ENCODE data around the gene DNAH6.

DNAH6 gene

GRCh38 chr2:84717302-84717701 lies 201.0 kb downstream of the DNAH6 start:
- TF ChIP-seq CTCF (IDR thresholded peaks at IDR 0.05; ENCODE audit: low read depth, low read length): no peak

GRCh38 chr2:84719434-84719833 lies 203.1 kb downstream of the DNAH6 start:
- TF ChIP-seq CTCF (IDR thresholded peaks at IDR 0.05; ENCODE audit: low read depth, low read length): no peak
- no peak for DNase-seq (ENCODE audit: extremely low read depth, low read depth)

More at GRCh38 chr2:84717302-84717701, 201.0 kb downstream of the DNAH6 start:
- no peak for DNase-seq (ENCODE audit: extremely low read depth, low read depth)

DNA sequence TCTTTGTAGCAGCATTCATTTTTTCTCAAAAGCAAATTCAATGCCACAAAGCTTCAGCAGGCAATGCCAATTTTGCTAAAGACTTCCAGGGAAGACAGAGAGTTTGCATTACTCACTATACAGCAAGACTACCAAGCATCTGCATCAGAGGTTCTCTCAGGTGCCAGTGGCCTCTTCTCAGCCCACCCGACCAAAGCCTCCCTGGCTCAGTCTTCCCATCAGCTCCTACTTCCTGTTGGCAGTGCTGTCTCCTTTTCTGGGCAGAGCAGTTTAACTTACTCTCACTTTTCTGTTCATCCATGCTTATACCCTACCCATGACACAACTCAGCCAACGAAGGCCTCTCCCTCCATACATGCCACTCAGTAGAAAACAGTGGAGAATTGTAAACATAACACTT lies 207.5 kb downstream of the DNAH6 start:
- no peak for DNase-seq (ENCODE audit: extremely low read depth, low read depth)
- TF ChIP-seq CTCF (IDR thresholded peaks at IDR 0.05; ENCODE audit: low read depth, low read length): no peak

DNA sequence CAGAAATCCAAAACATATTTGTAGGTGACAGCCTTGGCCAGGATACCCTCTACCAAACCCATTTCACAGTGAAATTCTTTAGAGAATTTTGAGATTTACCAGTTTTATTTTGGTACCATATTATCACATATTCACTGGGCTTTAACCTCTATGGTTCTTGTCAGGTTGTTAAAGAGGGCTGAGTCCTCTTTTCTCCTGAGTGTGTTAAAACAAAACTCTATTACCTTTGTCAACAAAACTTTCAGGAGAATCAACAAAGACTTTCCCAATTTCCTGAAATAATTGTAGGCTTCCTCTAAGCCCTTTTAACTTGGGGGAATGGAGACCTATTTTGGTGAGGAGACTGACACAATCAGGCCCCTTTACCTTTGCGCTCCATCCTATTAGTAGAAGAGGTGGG lies 209.4 kb downstream of the DNAH6 start:
- TF ChIP-seq CTCF (IDR thresholded peaks at IDR 0.05; ENCODE audit: low read depth, low read length): no peak
- no peak for DNase-seq (ENCODE audit: extremely low read depth, low read depth)

DNA sequence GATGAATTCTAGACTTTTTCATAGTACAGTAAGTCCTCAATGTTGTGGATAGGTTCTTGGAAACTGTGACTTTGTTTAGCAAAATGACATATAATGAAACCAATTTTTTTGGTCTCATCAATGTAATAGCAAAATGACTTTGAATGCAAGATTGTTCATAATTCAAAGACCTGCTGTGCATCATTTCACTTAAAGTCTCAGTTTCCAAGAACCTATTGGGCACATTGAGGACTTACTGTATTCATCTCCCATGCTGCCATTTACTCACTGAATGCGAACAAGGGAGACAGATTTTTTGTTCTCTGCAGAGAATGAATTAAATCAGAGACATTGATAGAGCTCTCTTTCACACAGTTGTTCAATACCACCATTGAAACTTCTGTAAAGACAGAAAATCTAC lies 211.0 kb downstream of the DNAH6 start:
- TF ChIP-seq CTCF (IDR thresholded peaks at IDR 0.05; ENCODE audit: low read depth, low read length): no peak
- DNase-seq (ENCODE audit: extremely low read depth, low read depth): no peak

- TF ChIP-seq CTCF (IDR thresholded peaks at IDR 0.05; ENCODE audit: low read depth, low read length): no peak
- DNase-seq (ENCODE audit: extremely low read depth, low read depth): no peak
Measured at GRCh38 chr2:84729224-84729623, 212.9 kb downstream of the DNAH6 start.

GRCh38 chr2:84731185-84731584 lies 214.9 kb downstream of the DNAH6 start:
- TF ChIP-seq CTCF (IDR thresholded peaks at IDR 0.05; ENCODE audit: low read depth, low read length): no peak
- DNase-seq (ENCODE audit: extremely low read depth, low read depth): no peak
